ENCODE measurements around the gene FBXW8. TPM values are rescaled to one million over a fixed set of nuclear protein-coding genes. Genes with fewer than 3 reads are reported as not detected.

FBXW8 gene
- polyA plus RNA-seq, 3 donors: 2.0 to 5.2 (median 2.7) TPM

DNA sequence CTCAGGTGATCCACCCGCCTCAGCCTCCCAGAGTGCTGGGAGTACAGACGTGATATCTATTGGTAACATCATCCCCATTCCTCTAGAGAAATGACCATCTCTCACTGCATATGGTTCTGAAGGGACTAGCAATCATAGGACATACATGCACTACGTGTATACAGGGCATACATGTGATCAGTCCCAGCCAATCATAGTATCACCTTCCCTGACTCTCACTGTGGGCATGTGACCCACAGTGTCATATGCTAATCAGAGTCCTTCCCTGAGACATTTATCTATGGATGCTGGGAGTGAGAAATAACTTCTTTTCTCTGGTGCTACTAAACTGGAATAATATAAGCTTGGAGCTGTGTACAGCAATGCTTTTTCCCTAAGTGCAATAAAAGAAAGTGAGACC lies 12.1 kb upstream of the FBXW8 start:
- H3K27ac Mint-ChIP-seq: no peak overlapping the region
- no peak for TF ChIP-seq CTCF (IDR thresholded peaks at IDR 0.05)
- peaks cover 0 to 6% of the 10 kb centered on the region in 2 donors for H3K27me3 ChIP-seq (ENCODE audit: control insufficient read depth in 2 of 2, insufficient read depth in 2 of 2, low read length in 2 of 2)
- no peaks in the 10 kb centered on the region for H3K9me3 ChIP-seq (replicated peaks in 1 of 2; ENCODE audit: control insufficient read depth in 1 of 2, insufficient read depth in 1 of 2, low read length in 2 of 2)
- H3K79me2 ChIP-seq (ENCODE audit: insufficient read depth, low read length): no peaks in the 10 kb centered on the region
- H4K20me1 ChIP-seq (ENCODE audit: insufficient read depth, low read length): no peaks in the 10 kb centered on the region
- H3K4me3 Mint-ChIP-seq: no peak overlapping the region
- WGBS (ENCODE audit: insufficient coverage): 20% methylated on average over 1 of the region's 3 CpGs
- H3K4me1 Mint-ChIP-seq: no peaks in the 10 kb centered on the region
- no peak overlapping the region for H2AFZ ChIP-seq (ENCODE audit: insufficient read depth, low read depth, low read length, poor library complexity, severe bottlenecking)
- no peak overlapping the region for H3K4me2 ChIP-seq (replicated peaks; ENCODE audit: extremely low read depth, low read length, poor library complexity, severe bottlenecking)
- H3K36me3 ChIP-seq (replicated peaks in 1 of 2; ENCODE audit: control insufficient read depth in 1 of 2, insufficient read depth in 2 of 2, low read length in 2 of 2): no peaks in the 10 kb centered on the region
- H3K27ac ChIP-seq (ENCODE audit: low read depth in 1 of 2, low read length in 2 of 2): no peak overlapping the region
- H3K9ac ChIP-seq (ENCODE audit: insufficient read depth, low read length, poor library complexity, severe bottlenecking): no peak overlapping the region
- no peaks in the 10 kb centered on the region for H3K36me3 Mint-ChIP-seq
- H3K27me3 Mint-ChIP-seq (ENCODE audit: low read depth in 3 of 3): peaks cover 15 to 24% (median 16%) of the 10 kb centered on the region in 3 donors
- intact Hi-C loops (cut with micrococcal nuclease): no loop called here
- peaks cover 0 to 3% (median 0%) of the 10 kb centered on the region in 7 donors for H3K9me3 Mint-ChIP-seq
- no peak for DNase-seq
- H3K4me3 ChIP-seq (replicated peaks in 1 of 3; ENCODE audit: low read depth in 2 of 3, low read length in 3 of 3): no peak overlapping the region
- no peaks in the 10 kb centered on the region for H3K4me1 ChIP-seq (ENCODE audit: control insufficient read depth in 1 of 2, insufficient read depth in 2 of 2, low read length in 2 of 2)

DNA sequence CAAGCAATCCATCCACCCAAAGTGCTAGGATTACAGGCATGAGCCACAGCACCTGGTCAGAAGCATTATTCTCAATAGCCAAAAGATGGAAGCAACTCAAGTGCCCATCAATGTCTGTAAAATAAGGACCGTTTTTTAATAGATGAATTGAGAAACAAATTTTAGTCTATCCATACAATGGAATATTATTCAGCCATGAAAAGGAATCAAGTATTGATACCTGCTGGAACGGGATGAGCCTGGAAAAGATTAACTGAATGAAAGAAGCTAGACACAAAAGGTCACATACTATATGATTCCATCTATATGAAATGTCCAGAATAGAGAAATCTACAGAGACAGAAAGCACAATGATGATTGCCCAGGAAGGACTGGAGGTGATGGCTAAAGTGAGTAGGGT lies 9.1 kb upstream of the FBXW8 start:
- H3K4me3 ChIP-seq (replicated peaks in 1 of 3; ENCODE audit: low read depth in 2 of 3, low read length in 3 of 3): no peak overlapping the region
- H3K9me3 ChIP-seq (replicated peaks in 1 of 2; ENCODE audit: control insufficient read depth in 1 of 2, insufficient read depth in 1 of 2, low read length in 2 of 2): no peaks in the 10 kb centered on the region
- no peaks in the 10 kb centered on the region for H3K79me2 ChIP-seq (ENCODE audit: insufficient read depth, low read length)
- Mint-ChIP-seq H3K4me3 (no peak overlapping the region), H3K9me3 (peaks cover 0 to 3% (median 0%) of the 10 kb centered on the region in 7 donors), H3K4me1 (no peaks in the 10 kb centered on the region), H3K27me3 (ENCODE audit: low read depth in 3 of 3) (peaks cover 11 to 25% (median 15%) of the 10 kb centered on the region in 3 donors), H3K36me3 (no peaks in the 10 kb centered on the region), H3K27ac (no peak overlapping the region)
- peaks cover 2 to 3% of the 10 kb centered on the region in 2 donors for H3K27me3 ChIP-seq (ENCODE audit: control insufficient read depth in 2 of 2, insufficient read depth in 2 of 2, low read length in 2 of 2)
- no peak overlapping the region for H3K9ac ChIP-seq (ENCODE audit: insufficient read depth, low read length, poor library complexity, severe bottlenecking)
- no peaks in the 10 kb centered on the region for H4K20me1 ChIP-seq (ENCODE audit: insufficient read depth, low read length)
- intact Hi-C loops (cut with micrococcal nuclease): no loop called here
- DNase-seq: no peak
- H3K27ac ChIP-seq (ENCODE audit: low read depth in 1 of 2, low read length in 2 of 2): no peak overlapping the region
- H3K36me3 ChIP-seq (replicated peaks in 1 of 2; ENCODE audit: control insufficient read depth in 1 of 2, insufficient read depth in 2 of 2, low read length in 2 of 2): no peaks in the 10 kb centered on the region
- H3K4me1 ChIP-seq (ENCODE audit: control insufficient read depth in 1 of 2, insufficient read depth in 2 of 2, low read length in 2 of 2): no peaks in the 10 kb centered on the region
- no CpG with 5 or more reads among the region's 2 CpGs for WGBS (ENCODE audit: insufficient coverage)
- no peak overlapping the region for H3K4me2 ChIP-seq (replicated peaks; ENCODE audit: extremely low read depth, low read length, poor library complexity, severe bottlenecking)
- no peak overlapping the region for H2AFZ ChIP-seq (ENCODE audit: insufficient read depth, low read depth, low read length, poor library complexity, severe bottlenecking)
- TF ChIP-seq CTCF (IDR thresholded peaks at IDR 0.05): no peak

Data from CD14-positive monocyte (primary cell).